Stimulated activated CD8-positive, alpha-beta memory T cell treated with anti-CD3 and anti-CD28 coated beads, Interleukin-12 subunit alpha, Interleukin-12 subunit beta, amount 100 ng/mL, for 24 hours (primary cell): ENCODE measurements around the gene GSTM2.

ENCODE experiments used
- DNase-seq: peaks from one replicate; pipeline ENCODE4 v3.0.0-alpha.2; 2020; ENCODE audit errors: extremely low read depth

GSTM2 gene

DNA sequence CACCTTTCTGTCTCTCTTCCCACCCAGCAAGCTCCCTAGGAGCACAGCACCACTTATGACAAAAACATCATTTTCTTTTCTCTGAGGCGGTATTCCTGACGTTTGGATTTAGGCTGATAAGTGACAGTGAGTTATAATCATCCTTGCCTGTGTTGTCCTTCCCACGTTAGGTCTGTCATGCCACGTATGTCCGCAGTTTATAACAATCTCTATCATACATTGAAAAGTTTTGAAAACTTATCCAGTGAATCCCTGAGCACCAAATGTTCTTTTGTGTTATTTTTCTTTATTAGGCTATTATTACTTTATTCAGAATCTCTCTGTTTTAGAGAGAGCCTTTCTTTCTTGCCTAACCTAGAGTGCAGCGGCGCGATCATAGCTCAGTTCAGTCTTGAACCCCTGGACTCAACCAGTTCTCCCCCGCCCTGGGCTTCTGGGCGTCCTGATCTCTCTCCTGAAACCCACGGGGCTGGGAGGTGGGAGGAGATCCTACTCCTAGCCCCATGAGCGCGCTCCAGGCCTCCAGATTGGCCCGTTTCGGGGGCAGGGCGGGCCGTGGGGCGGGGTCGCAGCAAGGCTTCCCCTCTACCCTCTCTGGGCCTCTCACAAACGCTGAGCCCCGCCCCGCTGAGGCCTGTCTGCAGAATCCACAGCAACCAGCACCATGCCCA, at the start of gene GSTM2:
GSTM2 (plus strand) TSS at position 606 of the 671 bp plus-strand sequence; CDS start at position 665, 59 bp downstream.
- DNase-seq: peak; percentile 41

DNA sequence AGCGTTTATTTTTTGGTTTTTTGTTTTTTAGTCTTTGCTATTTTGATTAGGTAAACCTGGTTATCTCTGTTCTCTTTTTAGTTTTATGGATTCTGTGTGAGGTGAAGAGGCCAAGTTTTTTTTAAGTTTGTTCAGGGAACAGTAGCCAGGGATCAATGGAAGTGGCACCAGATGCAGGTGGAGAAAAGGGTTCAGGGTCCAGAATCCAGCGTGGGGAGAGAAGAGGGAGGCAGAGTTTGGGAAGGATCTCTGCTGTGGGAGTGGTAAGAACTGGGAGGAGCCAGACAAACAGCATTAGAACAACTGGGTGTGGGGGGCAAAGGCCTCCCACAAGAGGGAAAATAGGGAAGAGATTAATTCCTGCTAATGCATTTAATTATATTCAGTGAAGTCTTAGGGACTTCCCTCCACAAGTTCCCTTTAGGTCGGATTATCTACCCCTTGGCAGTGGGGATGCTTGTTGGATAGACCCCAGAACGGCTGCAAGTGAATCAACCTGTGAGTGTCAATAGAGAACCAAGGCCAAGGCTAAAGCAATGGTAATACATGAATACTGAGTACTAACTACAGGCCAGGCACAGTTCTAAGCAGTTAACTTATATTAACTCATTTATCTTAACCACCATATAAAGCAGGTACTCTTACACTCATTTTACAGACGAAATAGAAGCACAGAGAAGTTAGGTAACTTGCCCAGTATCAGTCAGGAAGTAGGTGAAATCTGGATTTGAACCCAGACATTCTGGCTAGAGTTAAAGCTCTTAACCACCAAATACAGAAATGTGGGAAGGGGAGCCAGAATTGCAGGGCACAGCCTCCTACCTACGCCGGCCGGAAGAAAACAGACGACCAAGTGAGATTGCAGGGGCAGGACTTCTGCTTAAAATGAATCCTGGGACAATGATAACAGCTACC, 48.9 kb upstream of the GSTM2 start:
- DNase-seq: no peak

DNA sequence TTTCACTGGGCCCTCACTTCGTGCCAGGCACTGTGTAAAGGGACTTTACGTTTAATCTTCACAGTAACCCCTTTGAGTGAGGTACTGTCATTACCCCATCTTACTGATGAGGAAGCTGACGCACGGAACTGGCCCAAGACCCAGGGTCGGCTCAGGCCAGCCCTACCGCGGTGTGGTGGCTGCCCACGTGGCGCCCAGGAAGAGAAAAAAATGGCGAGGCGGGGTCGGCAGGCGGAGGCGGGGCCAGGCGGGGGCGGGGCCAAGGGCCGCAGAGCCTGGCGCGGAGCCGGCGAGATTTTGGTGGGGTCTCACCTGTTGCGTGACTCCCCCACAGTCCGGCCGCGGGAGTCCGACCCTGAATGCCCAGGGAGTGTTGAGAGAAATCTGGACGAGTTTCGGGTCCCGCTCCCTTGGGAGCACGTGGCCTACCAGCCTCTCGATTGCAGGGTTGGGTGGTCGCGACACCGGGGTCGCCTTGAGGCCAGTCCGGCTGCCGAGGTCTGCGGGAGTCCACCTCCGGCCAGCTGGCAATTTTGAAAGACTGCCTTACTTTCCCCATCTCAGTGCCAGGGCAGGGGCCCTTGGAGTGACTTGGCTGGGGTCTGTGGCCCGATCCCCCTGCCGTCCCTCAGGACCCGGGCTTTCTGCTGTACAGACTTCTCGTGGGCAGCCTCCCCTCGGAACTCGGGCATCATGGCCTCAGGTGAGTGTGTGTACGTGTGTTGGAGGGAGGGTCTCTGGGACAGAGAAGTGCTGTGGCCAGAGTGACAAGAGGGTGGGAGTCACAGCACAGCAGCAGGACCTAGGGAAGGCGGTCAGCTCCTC, 48.1 kb upstream of the GSTM2 start, which contains the start of the genes AMPD2 and GNAT2:
AMPD2 (plus strand) TSS at position 262 of the 825 bp plus-strand sequence. CDS start 1,339 bp downstream, outside the sequence.
GNAT2 (minus strand) TSS at position 41 of the 825 bp plus-strand sequence. CDS start 6,746 bp downstream, outside the sequence.
- peak; percentile 43 for DNase-seq

DNA sequence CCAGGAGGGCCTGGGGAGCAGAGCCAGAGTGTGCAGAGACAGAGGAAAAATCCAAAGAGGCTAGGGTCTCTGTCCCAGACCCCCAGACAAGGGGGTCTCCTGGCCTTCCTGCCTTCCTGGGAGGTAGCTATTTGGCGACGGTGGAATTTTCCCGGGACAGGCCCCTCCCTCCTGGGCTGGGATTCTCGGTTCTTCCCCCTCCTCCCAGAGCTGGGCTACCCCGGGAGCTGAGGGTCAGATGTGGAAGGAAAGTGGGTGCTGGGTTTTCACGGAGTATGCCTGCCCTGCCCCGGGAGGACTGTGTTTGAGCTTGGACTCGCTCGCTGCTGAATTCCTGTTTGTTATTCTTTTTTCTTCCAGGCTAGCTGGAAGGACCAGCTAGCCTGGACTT, 47.5 kb upstream of the GSTM2 start:
- no peak for DNase-seq

DNA sequence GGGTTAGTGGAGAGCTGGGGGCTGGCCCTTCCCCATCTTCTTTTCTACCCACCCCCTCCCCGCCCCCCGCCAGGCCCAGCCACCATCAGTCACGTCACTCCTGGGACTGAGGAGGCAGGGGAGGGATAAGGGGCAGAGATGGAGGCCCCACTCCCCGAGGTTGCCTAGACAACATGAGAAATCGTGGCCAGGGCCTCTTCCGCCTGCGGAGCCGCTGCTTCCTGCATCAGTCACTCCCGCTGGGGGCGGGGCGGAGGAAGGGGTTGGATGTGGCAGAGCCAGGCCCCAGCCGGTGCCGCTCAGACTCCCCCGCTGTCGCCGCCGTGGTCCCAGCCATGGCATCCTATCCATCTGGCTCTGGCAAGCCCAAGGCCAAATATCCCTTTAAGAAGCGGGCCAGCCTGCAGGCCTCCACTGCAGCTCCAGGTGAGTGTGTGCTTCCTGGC, 47.0 kb upstream of the GSTM2 start:
- peak; percentile 97 for DNase-seq

DNA sequence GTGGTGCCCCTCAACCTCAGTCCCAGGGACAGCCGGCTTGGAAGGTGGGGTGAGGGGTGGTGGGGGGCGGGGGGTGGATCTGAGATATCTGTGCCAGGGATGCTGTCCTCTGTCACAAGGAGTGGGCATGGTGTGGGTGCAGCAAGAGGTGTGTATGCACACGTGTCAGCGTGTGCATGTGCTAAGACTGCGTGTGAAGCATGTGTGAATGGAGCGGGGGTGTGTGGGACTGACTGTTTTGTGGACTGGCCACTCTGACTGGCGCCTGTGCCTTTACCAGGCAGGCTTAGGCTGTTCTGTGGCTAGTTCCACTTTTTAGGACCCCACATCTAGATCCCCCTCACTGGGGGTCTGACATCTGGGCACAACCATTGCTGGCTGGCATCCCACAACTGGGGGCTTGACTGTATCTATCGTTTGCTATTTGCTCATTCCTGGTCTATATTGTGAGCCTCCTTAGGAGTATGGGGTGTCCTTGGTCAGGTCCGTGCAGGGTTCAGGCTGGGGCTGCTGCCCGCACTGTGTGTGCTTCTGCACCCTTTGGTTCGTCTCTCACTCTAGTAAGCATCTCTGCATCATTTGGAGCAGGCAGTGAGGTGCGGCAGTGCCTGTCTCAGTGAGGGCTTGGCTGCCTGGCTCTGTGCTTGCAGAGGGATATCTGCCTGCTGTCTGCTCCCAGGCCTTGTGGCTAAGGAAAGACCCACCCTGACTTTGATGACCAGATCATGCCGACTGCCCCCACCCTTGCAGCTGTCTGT, 46.3 kb upstream of the GSTM2 start:
- DNase-seq: no peak

DNA sequence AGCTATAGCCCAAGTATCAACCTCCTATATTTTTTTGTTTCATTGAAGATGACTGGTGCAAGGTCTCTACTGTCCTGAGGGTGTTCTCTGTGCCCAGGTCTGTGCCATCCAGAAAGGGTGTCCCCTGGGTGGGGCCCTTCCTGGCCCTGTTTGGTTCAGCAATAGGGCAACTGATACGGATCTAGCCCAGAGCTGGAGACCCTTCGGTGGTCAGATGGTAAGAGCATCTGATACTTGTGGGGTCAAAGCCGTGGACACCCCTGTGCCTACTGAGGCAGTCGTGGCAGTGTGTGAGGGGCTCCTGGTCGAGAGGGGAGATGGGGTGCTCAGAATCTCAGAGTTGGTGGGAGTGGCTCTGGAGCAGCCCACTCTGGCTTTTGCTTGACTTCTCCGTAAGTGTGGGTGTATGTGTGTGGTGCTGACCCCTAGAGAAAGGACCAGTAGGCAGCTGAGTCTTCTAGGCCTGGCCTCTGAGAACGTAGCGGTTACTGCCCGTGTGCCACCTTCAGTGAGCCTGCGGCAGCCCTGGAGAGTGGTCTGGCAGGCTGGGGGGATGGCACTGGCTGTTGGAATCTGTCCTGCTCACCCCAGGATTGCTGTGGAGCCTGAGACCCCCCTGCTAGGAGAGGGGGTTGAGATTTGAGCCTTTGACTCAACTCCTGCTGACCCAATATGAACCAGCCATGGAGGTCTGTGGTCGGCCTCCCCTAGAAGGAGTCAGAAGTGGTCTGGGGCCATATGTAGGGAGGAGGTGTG, 45.5 kb upstream of the GSTM2 start:
- no peak for DNase-seq

DNA sequence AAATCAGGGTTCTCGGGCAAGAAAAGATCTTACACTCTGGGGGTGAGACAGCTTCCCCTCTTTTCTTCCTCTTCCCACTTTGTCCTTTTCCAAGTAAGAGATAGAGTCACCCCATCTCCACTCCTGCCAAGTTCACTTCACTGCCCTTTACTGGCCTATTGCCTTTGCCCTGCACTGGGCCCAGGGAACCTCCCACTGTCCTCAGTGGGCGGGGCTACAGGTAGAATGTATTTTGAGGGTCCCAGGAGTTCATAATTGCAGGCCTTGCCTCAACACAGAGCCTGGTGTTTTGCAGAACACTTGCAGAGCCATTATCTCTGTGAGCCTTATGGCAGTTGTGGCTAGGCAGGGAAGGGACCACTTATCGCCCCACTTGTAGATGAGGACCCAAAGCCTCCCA, 45.0 kb upstream of the GSTM2 start:
- DNase-seq: no peak

DNA sequence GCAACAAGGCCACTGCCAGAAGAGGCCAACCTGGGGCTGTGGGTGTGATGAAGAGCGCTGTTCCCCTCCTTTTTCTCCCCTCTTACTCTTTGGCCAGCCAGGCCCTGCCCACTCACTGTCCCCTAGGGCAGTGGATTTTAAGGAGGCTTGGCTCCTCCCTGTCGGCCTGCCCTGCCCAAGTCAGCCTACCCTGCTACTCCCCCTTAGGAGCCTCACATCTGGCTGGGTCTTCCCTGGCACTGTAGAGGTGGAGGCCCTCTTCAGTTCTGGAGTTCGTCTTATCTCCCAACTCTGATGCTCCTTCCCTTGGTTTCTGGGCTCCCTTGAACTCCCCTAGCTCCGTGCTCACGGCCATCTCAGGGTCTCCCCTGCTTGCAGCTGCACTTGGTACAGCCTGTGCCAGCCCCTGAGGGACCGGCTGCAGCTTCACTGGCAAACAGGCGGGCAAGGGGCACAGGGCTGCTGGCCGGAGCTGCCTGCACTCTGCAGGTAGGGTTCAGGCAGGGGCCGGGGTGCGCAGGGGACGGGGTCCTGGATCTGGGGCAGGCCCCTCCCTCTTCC, 44.2 kb upstream of the GSTM2 start:
- no peak for DNase-seq

DNA sequence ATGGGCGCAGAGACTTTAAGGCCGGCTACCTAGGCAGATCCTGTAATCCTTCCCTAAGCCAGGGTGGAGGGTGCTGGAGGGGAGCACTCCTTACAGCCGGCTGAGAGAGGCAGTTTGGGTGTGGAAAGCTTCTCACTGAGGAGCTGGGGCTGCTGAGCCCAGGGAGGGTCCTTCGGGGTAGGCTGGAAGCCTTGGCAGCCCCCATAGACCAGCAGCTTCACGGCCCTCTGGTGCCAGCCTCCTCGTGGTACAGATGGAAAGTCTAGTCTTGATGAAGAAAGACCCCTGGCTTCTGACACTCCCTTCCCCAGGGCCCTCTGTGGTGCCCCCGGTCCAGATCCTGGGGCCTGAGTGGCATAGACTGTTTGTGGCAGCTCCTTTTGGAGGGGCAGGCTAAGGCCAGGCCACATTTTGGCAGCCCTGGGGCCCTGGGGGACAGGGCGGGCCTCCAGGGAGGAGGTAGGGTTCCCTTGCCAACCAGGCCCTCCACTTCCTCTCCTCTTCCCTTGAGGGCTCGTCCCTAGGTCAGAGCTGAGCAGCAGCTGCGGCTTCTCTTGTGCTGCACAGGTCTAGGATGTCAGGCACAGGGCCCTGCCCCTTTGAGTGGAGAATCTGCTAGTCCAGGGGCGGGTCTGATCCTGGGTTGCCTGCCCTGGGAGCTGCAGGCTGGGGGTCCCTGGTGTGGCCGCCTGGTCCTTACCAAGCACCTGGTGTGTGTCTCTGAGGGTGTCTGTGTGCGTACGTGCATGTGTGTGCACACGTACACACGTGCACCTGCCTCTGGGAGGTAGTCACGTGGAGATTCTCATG, 43.5 kb upstream of the GSTM2 start:
- no peak for DNase-seq

DNA sequence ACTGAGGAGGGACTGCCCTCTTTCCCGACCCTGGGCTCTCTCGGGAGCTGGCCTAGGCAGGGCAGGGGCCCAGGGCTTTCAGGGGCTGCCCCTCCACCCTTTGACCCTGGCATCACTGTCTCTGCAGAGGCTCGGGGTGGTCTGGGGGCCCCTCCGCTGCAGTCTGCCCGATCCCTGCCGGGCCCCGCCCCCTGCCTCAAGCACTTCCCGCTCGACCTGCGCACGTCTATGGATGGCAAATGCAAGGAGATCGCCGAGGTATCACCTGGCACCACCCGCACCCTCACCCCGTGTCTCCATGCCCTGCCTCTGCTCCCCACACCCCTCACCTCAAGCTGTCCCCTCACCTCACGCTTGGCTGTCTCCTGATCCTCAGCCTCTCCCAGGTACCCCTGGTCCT, 42.7 kb upstream of the GSTM2 start:
- DNase-seq: no peak

DNA sequence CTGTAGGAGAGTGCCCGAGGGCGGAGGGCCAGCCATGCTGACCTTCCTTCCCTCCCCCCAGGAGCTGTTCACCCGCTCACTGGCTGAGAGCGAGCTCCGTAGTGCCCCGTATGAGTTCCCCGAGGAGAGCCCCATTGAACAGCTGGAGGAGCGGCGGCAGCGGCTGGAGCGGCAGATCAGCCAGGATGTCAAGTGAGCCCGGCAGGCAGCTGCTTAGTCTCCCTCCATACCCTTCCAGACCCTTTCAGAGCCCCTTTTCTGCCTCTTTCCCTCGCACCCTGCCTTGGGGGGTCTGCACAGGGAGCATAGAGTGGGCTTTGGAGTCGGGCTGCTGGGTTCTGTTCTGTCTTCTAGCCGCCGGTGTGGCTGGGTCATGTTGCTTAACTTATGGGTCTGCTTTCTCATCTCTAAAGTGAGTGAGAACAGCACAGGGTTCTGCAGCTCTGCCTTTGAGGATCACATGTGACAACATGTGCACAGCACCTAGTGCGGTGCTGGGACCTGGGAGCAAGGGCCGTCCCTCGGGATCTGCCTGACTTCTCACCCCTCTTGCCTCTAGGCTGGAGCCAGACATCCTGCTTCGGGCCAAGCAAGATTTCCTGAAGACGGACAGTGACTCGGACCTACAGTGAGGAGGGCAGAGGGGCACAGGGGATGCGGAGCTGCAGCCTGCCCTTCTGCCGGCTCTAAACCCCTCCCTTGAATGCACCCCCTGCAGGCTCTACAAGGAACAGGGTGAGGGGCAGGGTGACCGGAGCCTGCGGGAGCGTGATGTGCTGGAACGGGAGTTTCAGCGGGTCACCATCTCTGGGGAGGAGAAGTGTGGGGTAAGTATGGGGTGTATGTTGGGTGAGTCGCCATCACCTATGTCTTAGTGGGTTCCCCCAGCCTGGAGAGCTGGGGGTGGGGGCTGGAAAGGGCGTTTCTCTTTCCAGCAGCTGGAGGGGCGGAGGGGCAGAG, 42.0 kb upstream of the GSTM2 start:
- DNase-seq: no peak

DNA sequence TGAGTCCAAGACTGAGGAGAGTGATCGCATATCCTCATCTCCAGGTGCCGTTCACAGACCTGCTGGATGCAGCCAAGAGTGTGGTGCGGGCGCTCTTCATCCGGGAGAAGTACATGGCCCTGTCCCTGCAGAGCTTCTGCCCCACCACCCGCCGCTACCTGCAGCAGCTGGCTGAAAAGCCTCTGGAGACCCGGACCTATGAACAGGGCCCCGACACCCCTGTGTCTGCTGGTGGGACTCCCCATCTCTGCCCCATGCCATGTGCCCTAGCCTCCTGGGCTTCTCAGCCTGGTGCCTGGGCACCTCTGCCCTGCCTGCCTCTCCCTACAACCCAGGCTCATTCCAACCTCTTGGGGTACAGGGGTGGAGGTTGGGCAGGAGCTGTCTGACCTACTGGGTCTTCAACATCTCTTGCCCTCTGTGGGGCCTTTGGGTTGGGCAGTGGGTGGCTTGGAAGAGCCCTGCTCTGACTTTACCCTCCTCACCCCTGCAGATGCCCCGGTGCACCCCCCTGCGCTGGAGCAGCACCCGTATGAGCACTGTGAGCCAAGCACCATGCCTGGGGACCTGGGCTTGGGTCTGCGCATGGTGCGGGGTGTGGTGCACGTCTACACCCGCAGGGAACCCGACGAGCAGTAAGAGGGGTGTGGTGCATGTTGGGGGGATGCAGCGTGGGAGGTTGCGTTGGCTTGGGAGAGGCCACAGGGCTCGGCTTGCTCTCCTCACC, 41.0 kb upstream of the GSTM2 start:
- DNase-seq: no peak

DNA sequence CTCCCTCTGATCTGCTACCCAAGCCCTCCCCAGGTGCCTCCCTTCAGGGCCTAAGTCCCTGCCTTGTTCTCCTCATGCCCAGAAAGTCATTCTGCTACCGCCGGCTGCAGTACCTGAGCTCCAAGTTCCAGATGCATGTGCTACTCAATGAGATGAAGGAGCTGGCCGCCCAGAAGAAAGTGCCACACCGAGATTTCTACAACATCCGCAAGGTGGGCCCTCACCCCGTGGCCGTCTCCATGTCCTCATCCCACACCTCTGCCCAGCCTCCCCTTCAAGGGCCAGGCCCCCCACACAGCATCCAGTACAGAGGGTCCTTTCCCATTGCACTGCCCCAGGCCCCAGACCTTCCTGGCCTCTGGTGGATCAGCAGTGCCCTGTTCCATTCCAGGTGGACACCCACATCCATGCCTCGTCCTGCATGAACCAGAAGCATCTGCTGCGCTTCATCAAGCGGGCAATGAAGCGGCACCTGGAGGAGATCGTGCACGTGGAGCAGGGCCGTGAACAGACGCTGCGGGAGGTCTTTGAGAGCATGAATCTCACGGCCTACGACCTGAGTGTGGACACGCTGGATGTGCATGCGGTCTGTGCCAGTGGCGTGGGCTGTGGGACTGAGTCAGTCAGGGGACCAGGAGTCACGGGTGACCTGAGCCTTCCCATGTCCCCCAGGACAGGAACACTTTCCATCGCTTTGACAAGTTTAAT, 40.0 kb upstream of the GSTM2 start:
- no peak for DNase-seq

DNA sequence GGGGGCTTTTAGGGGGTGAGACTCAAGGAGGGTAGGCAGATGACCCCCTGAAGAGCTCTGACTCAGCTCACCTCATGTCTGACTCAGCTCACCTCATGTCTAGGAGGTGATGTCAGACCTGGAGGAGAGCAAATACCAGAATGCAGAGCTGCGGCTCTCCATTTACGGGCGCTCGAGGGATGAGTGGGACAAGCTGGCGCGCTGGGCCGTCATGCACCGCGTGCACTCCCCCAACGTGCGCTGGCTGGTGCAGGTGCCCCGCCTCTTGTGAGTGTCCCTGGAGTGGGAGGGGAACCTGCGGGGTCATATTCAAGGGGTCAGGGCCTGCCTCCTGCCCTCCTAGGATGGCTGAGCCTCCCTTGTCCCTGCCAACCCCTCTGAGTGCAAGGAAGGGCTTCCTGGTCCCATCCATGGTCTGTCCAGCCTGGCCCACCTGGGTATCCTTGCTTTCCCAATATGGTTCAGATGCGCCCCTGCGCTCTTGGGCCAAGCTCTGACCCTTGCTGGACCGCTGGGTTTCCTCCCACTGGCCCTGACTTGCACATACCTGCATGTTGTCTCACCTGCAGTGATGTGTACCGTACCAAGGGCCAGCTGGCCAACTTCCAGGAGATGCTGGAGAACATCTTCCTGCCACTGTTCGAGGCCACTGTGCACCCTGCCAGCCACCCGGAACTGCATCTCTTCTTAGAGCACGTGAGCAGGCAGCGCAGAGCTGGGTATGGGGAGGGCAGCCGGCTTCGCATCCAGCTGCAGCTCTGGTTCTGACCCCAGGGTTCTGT, 39.1 kb upstream of the GSTM2 start:
- DNase-seq: no peak
